HG03442 (cell line): ENCODE measurements around the gene RAD50.
"Not testable (repeated sequence)": the region's sequence is repeated elsewhere in the genome, so short reads cannot be mapped to it uniquely, and the experiment has no call there.

Source experiments
- ATAC-seq: cut with Tn5 transposase; IDR thresholded peaks from one replicate; pipeline ENCODE4 v1.9.1; 2021; ENCODE audit warnings: mild to moderate bottlenecking, moderate library complexity; ENCODE audit not compliant: unreplicated experiment

The RAD50 gene

GRCh38 chr5:132556153-132556762 is 519 bp upstream of the RAD50 start:
- ATAC-seq, result no peak

- peak; percentile 30 for ATAC-seq
Observed at GRCh38 chr5:132557478-132558172, 848 bp downstream of the RAD50 start.

- no peak for ATAC-seq
Observed at GRCh38 chr5:132559383-132560060, 2.7 kb downstream of the RAD50 start.

GRCh38 chr5:132561601-132562000 is 4.8 kb downstream of the RAD50 start:
- no peak for ATAC-seq

GRCh38 chr5:132564555-132564954 is 7.8 kb downstream of the RAD50 start:
- ATAC-seq, result not testable (repeated sequence)

- no peak for ATAC-seq
Observed at GRCh38 chr5:132566657-132567056, 9.9 kb downstream of the RAD50 start.

GRCh38 chr5:132576123-132576522 is 19.3 kb downstream of the RAD50 start:
- ATAC-seq, result no peak

- not testable (repeated sequence) for ATAC-seq
Observed at GRCh38 chr5:132584560-132584959, 27.8 kb downstream of the RAD50 start.

- ATAC-seq, result no peak
Observed at GRCh38 chr5:132586063-132586462, 29.3 kb downstream of the RAD50 start.

- ATAC-seq, result no peak
Observed at GRCh38 chr5:132589467-132589866, 32.7 kb downstream of the RAD50 start.

GRCh38 chr5:132591145-132591544 is 34.4 kb downstream of the RAD50 start:
- ATAC-seq, result no peak

- no peak for ATAC-seq
Observed at GRCh38 chr5:132592521-132592920, 35.7 kb downstream of the RAD50 start.

GRCh38 chr5:132594170-132594569 is 37.4 kb downstream of the RAD50 start:
- no peak for ATAC-seq

- no peak for ATAC-seq
Observed at GRCh38 chr5:132595624-132596023, 38.8 kb downstream of the RAD50 start.

- ATAC-seq, result no peak
Observed at GRCh38 chr5:132601071-132601728, 44.4 kb downstream of the RAD50 start.

- ATAC-seq, result no peak
Observed at GRCh38 chr5:132607095-132607494, 50.3 kb downstream of the RAD50 start.

- no peak for ATAC-seq
Observed at GRCh38 chr5:132608107-132608506, 51.3 kb downstream of the RAD50 start.

GRCh38 chr5:132611965-132612364 is 55.2 kb downstream of the RAD50 start:
- ATAC-seq, result no peak

- ATAC-seq, result no peak
Observed at GRCh38 chr5:132612846-132613245, 56.1 kb downstream of the RAD50 start.

GRCh38 chr5:132621699-132622098 is 64.9 kb downstream of the RAD50 start:
- no peak for ATAC-seq

- no peak for ATAC-seq
Observed at GRCh38 chr5:132622608-132623007, 65.8 kb downstream of the RAD50 start.

GRCh38 chr5:132627470-132627869 is 70.7 kb downstream of the RAD50 start:
- no peak for ATAC-seq
